ENCODE data around the gene SNCG. TPM values are rescaled to one million over a fixed set of nuclear protein-coding genes. Genes with fewer than 3 reads are reported as not detected.

The SNCG gene
- total RNA-seq, 1 donor from 2014 or later: not detected

DNA sequence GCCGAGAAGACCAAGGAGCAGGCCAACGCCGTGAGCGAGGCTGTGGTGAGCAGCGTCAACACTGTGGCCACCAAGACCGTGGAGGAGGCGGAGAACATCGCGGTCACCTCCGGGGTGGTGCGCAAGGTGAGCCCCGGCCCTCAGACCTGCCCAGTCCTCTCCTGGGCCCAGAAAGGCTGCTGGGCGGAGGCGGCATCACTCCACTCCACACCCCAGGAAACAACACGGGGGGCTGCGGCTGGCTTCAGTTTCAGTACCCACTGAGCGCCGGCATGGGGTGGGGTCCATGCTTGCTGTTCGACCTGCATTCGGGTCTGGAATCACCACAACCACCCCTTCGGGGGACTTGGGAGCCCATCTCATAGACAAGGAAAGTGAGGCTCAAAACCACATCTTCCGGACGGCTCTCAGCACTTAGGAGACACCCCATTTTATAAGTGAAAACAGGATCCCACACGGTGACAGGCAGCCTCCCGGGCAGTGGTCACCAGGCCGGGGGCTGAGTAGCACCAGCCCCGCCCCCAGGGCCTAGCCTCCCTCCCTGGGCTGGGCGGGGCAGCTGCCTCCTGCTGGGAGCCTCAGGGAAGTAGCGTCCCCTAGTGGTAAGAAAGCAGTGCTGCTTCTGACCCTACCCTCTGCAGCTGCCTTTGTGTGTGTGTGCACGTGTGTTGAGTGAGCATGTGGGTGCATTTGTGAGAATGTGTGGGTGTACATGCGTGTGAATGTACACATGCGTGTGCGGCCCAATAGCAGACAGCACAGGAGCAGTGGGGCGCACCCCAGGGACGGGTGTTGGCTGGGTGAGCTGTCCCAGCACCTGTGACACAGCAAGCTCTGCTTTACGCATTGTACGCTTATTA, 1.8 kb downstream of the SNCG start:
- intact Hi-C loops (cut with micrococcal nuclease): loop anchor here (1.0 kb wide), 1 partner anchor 21 kb away; no protein-coding TSS in a partner anchor

DNA sequence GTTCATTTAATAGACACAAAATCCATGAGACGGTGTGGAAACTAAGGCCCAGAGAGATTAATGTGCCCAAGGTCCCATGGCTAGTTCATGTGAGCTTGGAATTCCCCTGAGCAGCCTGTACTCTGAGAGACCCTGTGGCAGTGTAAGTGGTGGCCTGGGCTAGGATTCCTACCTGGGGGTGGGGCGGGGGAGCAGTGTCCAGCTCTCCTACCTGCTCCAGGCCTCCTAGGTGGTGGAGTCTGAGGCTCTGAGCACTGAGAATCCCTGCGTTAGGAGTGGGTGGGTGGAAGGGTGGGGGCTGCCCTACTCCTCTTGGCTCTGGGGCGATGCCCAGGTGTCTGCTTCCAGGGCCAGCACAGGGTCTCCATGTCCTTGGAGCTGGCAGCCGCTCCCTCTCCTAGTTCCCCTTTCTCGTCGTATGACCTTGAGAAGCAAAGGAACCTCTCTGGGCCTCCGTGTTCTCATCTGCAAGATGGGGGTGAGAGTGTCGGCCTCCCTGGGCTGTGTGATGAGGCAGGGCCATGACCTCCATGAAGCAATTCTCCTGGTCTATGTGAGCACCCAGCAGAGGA, 2.5 kb downstream of the SNCG start:
- intact Hi-C loops (cut with micrococcal nuclease): loop anchor here (1.0 kb wide), 1 partner anchor 22 kb away; no protein-coding TSS in a partner anchor

DNA sequence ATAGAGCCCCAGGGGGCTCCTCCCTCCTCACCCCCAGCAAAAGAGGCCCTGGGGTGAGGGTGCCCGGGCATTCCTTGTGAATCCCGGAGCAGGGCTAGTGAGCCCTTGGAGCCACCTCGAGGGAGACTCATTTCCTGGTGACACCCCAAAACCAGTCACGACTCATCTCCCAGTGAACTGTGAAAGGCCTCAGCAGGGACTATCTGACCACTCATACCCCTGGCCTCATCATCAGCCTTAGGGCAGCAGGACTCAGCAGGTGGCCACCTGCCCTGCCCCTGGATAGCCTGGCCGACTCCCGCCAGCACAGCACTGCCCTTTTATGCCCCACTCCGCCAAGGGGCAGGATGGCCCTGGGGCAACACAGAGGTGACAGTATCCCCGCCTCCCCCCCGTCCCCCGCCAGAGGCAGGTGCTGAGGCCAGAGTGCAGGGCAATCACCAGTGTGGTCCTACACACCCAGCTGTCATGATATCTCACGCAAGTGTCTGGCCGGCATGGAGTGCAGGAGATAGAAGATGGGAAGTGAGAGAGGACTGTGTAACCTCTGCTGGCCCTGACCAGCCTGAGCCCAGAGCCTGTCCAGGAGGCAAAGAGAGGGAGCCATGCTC, 3.2 kb downstream of the SNCG start:
- intact Hi-C loops (cut with micrococcal nuclease): no loop called here

DNA sequence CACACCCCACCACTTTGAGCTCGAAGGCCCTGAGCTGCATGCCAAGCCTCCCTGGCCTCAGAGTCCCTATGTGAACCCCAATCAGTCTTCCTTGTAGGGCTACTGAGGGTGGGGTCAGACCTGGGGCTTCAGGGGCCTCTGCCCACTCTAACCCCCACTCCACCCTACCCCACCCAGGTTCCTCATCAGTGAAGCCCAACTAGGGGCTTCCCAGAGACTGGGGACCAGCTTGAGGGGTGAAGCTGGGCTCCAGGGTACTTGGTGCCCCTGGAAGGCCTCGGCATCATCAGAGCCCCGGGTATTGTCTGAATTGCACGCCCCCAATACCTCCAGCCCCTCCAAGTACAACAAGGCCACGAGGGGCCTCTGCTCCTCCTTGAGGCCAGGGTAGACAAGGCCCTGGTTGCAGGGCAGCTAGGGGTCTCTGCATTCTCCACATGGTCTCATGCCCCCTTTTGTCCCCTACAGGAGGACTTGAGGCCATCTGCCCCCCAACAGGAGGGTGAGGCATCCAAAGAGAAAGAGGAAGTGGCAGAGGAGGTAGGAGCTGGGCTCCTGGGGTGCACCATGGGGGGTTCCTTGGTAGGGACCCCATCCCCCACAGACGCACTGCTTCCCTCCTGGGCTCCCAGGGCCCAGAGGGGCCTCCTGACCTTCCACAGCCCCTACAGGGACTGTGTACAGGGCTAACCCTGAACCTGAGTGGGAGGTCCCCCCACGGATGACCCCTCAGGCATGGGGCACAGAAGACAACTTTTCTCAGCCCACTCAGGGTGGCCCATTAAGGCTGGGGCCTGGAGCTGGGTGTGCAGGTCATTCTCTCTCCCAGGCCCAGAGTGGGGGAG, 4.0 kb downstream of the SNCG start:
- intact Hi-C loops (cut with micrococcal nuclease): no loop called here

DNA sequence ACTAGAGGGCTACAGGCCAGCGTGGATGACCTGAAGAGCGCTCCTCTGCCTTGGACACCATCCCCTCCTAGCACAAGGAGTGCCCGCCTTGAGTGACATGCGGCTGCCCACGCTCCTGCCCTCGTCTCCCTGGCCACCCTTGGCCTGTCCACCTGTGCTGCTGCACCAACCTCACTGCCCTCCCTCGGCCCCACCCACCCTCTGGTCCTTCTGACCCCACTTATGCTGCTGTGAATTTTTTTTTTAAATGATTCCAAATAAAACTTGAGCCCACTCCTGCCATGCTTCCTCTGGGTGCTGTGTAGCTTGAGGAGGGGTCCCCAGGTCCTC, 4.5 kb downstream of the SNCG start:
- intact Hi-C loops (cut with micrococcal nuclease): no loop called here

DNA sequence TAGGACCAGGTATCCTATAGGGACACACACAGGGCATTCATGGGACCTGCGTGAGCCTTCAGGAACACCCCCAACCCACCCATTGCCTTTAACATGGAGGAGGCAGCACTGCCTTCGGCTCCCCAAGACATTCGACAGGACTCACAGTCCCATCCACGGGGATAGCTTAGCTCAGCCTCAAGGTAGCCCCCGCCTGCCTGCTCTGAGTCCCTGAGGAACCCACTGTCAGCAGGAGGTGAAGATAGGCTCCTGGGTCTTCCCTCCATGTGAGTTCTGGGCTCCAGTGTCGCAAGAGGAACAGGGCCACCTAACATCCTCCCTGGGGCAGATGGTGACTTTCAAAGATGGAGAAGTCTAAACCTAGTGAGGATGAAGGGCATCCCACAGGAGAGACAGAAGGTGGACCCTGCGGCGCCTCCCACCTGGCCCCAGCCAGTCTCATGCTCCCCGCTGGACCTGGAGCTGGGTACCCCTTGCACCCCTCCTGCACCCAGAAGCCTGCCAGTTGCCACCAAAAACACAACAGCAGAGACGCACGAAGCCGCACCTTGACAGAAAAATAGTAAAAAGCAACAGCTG, 5.0 kb downstream of the SNCG start:
- intact Hi-C loops (cut with micrococcal nuclease): no loop called here

DNA sequence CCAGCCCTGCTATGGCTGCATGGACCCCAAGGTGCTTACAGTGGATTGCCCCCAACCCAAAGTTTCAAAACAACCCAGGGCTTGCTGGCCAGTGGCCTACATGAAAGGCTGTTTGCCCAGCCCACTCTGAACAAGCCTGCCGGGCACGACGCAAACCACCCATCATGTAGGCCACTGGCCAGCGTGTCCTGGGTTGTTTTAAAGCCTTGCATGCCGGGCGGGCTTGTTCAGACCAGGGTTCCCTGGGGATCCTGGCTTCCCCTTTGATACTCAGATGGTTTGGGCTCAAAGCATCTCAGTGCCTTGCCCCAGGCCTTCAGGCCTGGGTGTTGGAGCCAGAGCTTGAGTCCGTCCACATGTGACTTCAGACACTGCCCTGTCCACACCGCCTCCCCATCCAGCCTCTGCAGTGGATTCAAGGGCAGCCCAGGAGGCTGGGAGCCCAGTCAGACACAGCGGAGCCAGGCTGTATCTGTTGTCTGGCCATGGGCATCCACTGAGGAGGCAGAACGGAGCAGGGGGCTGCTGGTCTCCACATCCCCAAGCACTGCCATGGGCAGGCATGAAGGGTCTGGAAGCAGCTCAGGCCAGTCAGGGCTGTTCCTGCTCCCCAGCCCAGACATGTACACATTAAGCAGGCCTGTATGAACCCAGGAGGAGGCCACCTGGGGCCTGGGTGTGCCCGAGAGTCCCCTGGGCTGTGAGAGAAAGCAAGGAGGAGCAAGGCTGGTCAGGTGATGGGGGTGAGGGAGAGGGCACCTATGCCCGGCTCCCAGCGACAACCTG, 5.9 kb downstream of the SNCG start:
- intact Hi-C loops (cut with micrococcal nuclease): no loop called here

DNA sequence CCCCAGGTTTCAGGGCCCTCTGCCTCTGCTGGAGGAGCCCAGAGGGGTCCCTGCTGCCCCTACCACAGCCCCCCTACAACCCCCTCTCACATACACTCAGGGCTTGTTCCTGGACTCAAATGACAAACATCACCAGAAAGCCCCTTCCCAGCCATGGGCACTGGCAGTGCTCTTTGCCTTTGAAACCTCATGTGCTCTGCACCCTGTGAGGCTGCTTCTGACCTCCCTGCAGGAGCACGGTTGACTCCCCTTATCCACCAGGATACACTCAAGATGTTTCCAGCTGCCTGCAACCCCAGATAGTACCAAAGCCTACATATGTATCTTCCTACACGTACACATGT, 6.4 kb downstream of the SNCG start:
- intact Hi-C loops (cut with micrococcal nuclease): no loop called here

DNA sequence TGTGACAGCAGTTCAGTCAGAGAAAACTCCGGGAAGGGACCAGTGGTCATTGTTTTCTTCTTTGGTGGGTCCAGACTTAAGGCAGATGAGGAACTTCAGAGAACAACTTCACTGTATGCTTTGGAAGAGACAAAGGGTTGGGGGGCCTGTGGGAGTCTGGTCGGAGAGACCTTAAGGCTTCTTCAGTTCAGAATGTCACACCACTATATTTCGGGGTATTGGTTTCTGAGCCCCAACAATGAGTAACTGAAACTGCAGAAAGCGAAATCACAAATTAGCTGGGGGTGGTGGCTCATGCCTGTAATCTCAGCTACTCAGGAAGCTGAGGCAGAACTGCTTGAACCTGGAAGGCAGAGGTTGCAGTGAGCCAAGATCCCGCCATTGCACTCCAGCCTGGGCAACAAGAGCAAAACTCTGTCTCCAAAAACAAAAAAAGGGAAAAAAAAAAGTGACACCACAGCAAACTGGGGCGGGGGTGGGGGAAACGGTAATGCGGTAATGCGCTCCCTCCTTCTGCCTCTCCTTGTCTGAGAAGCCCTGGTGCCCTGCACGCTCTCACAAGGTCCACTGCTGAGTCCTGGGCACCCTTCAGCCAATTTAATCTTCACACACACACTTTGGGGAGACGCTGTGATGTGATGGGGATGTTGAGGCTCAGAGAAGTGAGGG, 7.7 kb downstream of the SNCG start:
- intact Hi-C loops (cut with micrococcal nuclease): loop anchor here (1.0 kb wide), 1 partner anchor 27 kb away; no protein-coding TSS in a partner anchor

DNA sequence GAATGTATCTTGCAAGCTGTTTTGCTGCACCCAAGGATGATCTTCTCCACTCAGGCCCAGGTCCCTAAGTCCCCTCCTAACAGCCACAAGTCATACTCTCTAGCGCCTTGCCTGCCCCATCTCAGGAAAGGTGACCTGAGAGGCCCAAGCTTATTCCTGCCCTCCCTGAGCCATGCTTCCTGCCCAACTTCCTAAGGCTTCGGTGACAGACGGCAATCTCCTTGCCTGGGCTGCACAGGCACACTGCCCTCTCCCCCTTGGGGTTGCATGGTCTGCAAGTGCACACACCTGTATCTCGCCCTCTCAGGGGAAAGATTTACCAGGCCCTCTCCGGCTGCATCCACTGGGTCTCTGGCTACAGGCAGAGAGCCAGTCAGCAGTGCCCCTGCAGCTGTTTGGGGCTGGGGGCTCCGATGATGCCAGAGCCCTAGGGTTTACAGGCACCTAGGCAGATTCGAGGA, 9.1 kb downstream of the SNCG start:
- intact Hi-C loops (cut with micrococcal nuclease): no loop called here

DNA sequence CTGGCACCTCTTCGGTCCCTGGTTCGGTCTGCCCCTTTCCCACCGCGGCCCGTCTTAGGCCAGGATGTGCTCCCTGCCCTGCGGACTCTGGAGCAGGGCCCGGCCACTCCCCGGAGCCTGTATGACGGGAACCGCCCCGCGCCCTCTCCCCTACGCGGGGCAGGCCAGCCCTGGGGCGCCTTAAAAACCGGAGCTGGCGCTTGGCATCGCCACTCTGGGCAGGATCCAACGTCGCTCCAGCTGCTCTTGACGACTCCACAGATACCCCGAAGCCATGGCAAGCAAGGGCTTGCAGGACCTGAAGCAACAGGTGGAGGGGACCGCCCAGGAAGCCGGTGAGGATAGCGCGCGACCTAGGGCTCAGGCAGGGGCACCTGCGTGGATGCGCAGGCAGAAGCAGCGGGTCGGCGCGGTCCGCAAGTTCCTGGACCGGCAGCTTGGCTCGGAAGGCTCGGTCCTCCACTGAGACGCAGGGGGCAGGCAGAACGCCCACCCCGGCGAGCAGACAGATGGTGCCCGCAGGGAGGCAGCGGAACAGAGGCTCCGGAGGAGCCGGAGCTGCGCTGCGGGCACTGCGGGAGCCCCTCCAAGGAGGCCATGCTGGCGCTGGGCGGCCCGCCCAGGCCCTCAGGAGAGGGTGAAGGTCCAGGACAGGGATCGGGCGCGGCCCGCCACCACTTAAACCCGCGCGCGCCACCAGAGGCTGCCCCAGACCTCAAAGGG, 10.0 kb downstream of the SNCG start, which contains the start of gene ADIRF:
Gene ADIRF (plus strand): TSS at position 212 of the 723 bp plus-strand sequence. CDS start 63 bp downstream, at position 275.
- intact Hi-C loops (cut with micrococcal nuclease): no loop called here

DNA sequence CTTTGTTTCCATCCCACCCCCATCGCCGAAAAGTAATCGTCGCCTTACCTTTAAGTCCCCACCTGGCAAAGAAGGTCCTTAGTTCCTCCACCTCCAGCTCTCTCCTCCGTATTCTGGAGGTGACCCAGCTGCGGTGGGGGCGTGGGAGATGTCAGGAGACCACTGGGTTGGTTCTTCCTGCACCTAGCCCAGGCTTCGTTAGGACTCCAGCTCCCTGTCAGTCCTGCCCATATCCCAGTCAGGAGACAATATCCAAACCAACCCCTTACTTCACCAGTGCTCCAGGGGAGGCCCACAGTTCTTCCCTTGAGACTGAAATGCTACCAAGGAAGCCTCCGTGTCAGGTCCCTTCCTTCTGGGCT, 10.6 kb downstream of the SNCG start:
- intact Hi-C loops (cut with micrococcal nuclease): no loop called here

DNA sequence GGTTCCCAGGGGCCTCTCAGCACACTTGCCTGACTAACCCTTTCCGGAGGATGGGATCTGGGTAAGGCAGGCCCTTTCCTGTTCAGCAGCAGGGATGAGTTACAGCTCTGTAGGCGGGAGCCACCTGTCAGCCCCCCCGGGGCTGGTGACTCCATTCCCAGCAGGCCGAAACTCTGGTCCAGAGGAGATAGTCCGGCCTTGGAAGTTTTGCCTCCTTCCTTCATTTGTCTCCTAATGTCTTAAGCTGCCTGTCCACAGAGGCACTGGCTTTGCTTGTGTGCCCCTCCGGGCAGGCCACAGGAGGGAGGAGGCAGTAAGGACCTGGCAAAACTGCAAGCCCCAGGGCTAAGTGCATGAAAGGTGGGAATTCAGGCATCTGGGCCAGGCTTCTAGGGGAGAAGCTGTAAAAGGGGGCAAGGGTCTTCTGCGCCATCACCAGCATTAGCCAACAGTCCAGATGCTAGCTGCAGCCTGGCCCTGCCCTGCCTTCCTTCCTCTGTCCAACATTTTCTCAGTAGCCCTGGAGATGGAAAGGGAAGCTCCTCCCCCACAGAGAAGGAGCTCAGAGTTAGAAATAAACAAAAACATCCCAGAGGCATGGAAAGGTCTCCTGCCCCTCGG, 11.1 kb downstream of the SNCG start:
- intact Hi-C loops (cut with micrococcal nuclease): loop anchor here (2.0 kb wide), 1 partner anchor 259 kb away; no protein-coding TSS in a partner anchor

DNA sequence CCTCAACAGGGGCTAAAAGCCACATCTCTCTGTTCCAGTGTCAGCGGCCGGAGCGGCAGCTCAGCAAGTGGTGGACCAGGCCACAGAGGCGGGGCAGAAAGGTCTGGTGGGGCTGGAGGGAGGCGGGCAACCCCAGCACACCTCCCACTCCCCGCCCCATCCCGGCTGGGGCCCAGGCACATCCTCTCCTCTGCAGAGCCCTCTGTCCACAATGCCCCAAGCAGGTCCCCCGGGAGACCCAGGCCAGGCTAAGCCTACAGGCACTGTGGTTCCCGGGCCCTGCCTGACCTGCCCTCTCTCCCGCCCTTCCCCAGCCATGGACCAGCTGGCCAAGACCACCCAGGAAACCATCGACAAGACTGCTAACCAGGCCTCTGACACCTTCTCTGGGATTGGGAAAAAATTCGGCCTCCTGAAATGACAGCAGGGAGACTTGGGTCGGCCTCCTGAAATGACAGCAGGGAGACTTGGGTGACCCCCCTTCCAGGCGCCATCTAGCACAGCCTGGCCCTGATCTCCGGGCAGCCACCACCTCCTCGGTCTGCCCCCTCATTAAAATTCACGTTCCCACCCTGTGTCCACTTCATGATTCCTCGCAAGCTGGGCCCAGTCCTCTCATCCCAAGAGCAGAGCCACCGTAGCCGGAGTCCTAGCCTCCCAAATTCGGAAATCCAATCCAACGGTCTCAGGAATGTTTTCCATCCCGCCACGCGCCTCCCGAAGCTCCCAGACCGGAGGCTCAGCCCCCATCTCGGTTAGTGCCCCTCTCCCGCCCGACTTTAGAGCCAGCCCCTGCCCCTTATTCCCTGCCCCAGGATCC, 12.0 kb downstream of the SNCG start:
- intact Hi-C loops (cut with micrococcal nuclease): loop anchor here (2.0 kb wide), 1 partner anchor 260 kb away; no protein-coding TSS in a partner anchor

DNA sequence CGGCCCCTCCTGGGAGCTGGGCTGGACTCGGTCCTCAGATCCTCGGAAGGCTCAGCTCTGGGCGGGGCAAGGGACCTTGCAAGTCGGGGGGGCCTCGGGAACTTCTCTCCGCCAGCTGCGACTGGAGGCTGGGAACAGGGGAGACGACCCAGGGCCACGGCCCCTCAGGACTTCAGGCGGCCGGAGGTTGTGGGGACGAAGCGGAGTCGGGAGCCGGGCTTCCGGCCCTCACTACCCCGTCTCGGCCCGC, 12.5 kb downstream of the SNCG start:
- intact Hi-C loops (cut with micrococcal nuclease): loop anchor here (1.0 to 2.0 kb wide), 2 partner anchors 124 to 260 kb away; partner anchors contain the start of gene SHLD2

DNA sequence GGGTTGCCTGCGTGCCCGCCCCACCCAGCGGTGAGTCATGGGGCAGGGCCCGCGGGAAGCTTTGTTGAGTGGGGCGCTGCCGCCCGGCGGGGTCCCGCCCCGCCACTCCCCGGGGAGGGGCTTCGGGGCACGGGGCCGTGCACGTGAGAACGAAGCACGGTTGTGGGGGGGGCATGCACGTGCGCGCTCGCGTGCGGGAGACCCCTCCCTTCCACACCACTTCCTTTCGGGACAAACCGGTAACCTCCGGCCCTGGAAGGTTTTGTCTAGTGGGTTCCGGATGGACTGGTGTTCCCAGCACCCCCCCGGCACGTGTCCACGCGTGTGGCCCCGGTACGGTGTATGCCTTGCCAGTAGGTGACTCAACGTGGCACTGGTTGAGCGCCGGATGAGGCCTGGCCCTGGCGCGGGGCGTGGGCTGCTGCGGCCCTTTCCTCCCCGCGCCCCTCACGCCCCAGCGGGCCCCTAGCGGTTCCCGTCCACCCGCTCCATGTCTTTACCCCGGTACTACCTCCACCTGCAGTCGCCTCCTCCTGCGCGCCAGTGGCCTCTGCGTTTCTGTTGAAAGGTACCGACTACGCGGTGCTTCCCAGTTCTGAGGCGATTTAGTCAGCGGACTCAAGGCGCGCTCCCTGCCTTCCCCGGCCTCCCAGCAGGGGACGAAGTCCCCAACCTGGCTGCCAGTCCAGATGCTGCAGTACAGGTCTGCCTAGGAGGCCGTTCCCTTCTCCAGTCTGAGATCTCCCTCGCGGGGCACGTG, 13.0 kb downstream of the SNCG start:
- intact Hi-C loops (cut with micrococcal nuclease): loop anchor here (1.0 to 2.0 kb wide), 2 partner anchors 124 to 261 kb away; partner anchors contain the start of gene SHLD2

Data from T-helper 2 cell treated with Interferon-gamma antibody and Interleukin-4, amounts not matched to agents 100 ng/mL and 5 ng/mL, for 36 hours (primary cell).